Hematopoietic multipotent progenitor cell treated with erythropoietin and hydrocortisone succinate and interleukin-3 and kit ligand, for 8 days (in vitro differentiated cells): Measurements from ENCODE around the gene MYL9.

ENCODE experiments used
- DNase-seq: peaks from one replicate; pipeline ENCODE4 v3.0.0-alpha.2; 2015

The MYL9 gene

GRCh38 chr20:36585410-36586125 is 44.2 kb downstream of the MYL9 start:
- DNase-seq: no peak

GRCh38 chr20:36587388-36588070 is 46.2 kb downstream of the MYL9 start:
- DNase-seq: no peak

- no peak for DNase-seq
Measured at GRCh38 chr20:36591281-36591680, 50.0 kb downstream of the MYL9 start.

GRCh38 chr20:36591854-36592641 is 50.7 kb downstream of the MYL9 start:
- no peak for DNase-seq

- no peak for DNase-seq
Measured at GRCh38 chr20:36593347-36593929, 52.1 kb downstream of the MYL9 start.

- DNase-seq: no peak
Measured at GRCh38 chr20:36599912-36600345, 58.6 kb downstream of the MYL9 start.
